OCI-LY7 (cell line): ENCODE results near the gene CNOT3. TPM values are rescaled to one million over a fixed set of nuclear protein-coding genes. Genes with fewer than 3 reads are reported as not detected.

Source experiments
- BruUV-seq: library from RNA; stranded (reverse); fragments of 400-500 nt; replicated peaks from 2 replicates; lab custom pipeline; 2021; lab: Mats Ljungman, UMichigan
- CTCF ChIA-PET: fragments of 300-600 bp; sonication (Branson Sonifier 250); formaldehyde crosslinking; loops from one replicate; lab custom pipeline; 2022; ENCODE audit warnings: antibody characterized with exemption; ENCODE audit not compliant: unreplicated experiment; lab: Charles Lee
- POLR2A ChIA-PET: fragments of 300-600 bp; sonication (Branson Sonifier 250); formaldehyde crosslinking; loops from one replicate; lab custom pipeline; 2022; ENCODE audit warnings: antibody characterized with exemption; lab: Charles Lee
- DNase-seq: peaks from one replicate; pipeline ENCODE4 v3.0.0-alpha.2; 2015; ENCODE audit warnings: low spot score
- H2AFZ ChIP-seq: fragments of 200-600 bp; sonication (generic), shearing (Covaris generic); 2 replicates; pipeline ENCODE4 v1.6.1; 2014; ENCODE audit warnings: mild to moderate bottlenecking, antibody characterized with exemption, low read length, moderate library complexity
- H3K27ac ChIP-seq: fragments of 200-600 bp; sonication (generic); 2 replicates; pipeline ENCODE4 v1.5.1; 2014; ENCODE audit warnings: mixed run types, low read depth, mild to moderate bottlenecking, moderate library complexity, low read length, inconsistent platforms; ENCODE audit not compliant: poor library complexity, severe bottlenecking
- H3K36me3 ChIP-seq: fragments of 200-600 bp; sonication (generic); 2 replicates; pipeline ENCODE4 v1.6.1; 2014; ENCODE audit warnings: mild to moderate bottlenecking, antibody characterized with exemption, low read length, moderate library complexity, mixed read lengths; ENCODE audit not compliant: insufficient read depth
- H3K4me1 ChIP-seq: fragments of 200-600 bp; sonication (generic); 2 replicates; pipeline ENCODE4 v1.5.1; 2014; ENCODE audit warnings: mild to moderate bottlenecking, low read length; ENCODE audit not compliant: insufficient read depth, poor library complexity, severe bottlenecking
- H3K4me2 ChIP-seq: fragments of 200-600 bp; sonication (generic); 2 replicates; pipeline ENCODE4 v1.6.1; 2014; ENCODE audit warnings: mild to moderate bottlenecking, low read length
- H3K4me3 ChIP-seq: fragments of 200-600 bp; sonication (generic); 2 replicates; pipeline ENCODE4 v1.5.1; 2014; ENCODE audit warnings: mild to moderate bottlenecking, low read depth, low read length; ENCODE audit not compliant: poor library complexity, severe bottlenecking
- H3K79me2 ChIP-seq: fragments of 200-600 bp; sonication (generic); 2 replicates; pipeline ENCODE4 v1.6.1; 2016; ENCODE audit warnings: low read depth, mild to moderate bottlenecking, low read length, moderate library complexity, mixed read lengths; ENCODE audit not compliant: insufficient read depth
- H3K9me2 ChIP-seq: fragments of 200-600 bp; sonication (generic); 2 replicates; pipeline ENCODE4 v1.6.1; 2016; ENCODE audit warnings: mild to moderate bottlenecking, low read length, mixed read lengths; ENCODE audit not compliant: insufficient read depth
- H3K9me3 ChIP-seq: fragments of 200-600 bp; sonication (generic); 2 replicates; pipeline ENCODE4 v1.6.1; 2014; ENCODE audit warnings: mild to moderate bottlenecking, mixed run types, low read length, mixed read lengths
- H4K20me1 ChIP-seq: fragments of 200-600 bp; sonication (generic); 2 replicates; pipeline ENCODE4 v1.6.1; 2014; ENCODE audit warnings: mild to moderate bottlenecking, antibody characterized with exemption, low read length, moderate library complexity, mixed read lengths; ENCODE audit not compliant: insufficient read depth
- CTCF ChIP-seq: fragments of 200-600 bp; sonication (generic); conservative IDR thresholded peaks from 2 replicates; pipeline ENCODE4 v1.5.1; 2014; ENCODE audit warnings: mild to moderate bottlenecking, antibody characterized with exemption, low read length, moderate library complexity, mixed read lengths
- EZH2phosphoT487 ChIP-seq: fragments of 200-600 bp; sonication (generic); IDR thresholded peaks from 2 replicates; pipeline ENCODE4 v1.6.1; 2018; ENCODE audit warnings: low read depth, borderline replicate concordance, mild to moderate bottlenecking, mixed run types, antibody characterized with exemption, low read length, moderate library complexity, mixed read lengths
- intact Hi-C: fragments of 100-400 bp; cut with micrococcal nuclease; formaldehyde crosslinking; loops from one replicate; pipeline ENCODE4 v1.10.0; 2022; ENCODE audit not compliant: unreplicated experiment
- total RNA-seq, 2 experiments: library from RNA; depleted of rRNA in 1 of 2; stranded (reverse); fragments of >200 nt in 1 of 2; shearing (Covaris generic) in 1 of 2; gene quantifications; 2 replicates each; pipeline ENCODE4 v1.2.3, GENCODE V29; 2014 to 2022

Gene CNOT3
- total RNA-seq, 2 experiments from 2014 or later: 18.4 to 54.8 TPM

DNA sequence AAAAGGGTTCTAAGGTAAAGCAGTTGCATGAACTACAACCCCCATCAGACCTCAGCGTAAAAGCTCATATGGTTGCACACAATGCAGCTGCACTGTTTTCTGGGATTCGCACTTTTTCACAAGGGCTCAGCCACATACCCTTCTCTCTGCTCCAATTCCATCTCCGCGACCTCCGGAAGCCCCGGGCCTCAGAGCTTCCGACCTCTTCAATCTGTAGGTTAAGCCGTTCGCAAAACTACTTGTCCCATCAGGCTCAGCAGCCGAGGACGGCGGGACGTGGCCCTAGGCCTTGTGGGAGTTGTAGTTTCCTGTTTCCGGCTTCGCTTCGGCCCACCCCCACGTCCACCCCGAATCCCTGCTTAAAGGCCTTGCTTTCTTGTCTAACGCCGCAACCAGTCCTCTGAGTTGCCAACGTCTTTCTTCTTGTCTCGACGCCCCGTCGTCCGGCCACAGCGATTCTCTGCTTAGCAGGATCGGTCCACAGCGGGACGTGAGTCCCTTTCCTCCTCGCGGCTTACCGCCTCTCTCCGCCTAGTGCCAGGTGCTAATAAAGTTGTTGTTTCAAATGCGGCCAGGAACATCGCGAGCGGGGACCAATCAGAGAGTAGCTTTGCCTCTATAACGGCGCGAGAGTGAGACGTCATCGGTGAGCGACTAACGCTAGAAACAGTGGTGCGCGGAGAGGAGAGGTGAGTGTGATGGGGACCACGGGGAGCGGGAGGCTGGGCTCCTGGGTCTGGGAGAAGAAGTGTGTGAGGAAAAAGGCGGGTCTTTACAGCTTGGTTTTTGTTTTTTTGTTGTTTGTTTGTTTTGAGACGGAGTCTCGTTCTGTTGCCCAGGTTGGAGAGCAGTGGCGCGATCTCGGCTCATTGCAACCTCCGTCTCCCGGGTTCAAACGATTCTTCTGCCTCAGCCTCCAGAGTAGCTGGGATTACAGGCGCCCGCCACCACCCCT lies 22.2 kb upstream of the CNOT3 start, which contains the start of the genes PRPF31 and TFPT:
PRPF31 (plus strand) TSS at position 646 of the 955 bp plus-strand sequence. CDS start 2,525 bp downstream, outside the sequence.
TFPT (minus strand) TSS at position 549 of the 955 bp plus-strand sequence; CDS start at position 161, 388 bp downstream.
- intact Hi-C loops: loop anchor here (1.0 kb wide), 1 partner anchor 22 kb away; the partner anchor contains the start of gene CNOT3
- no peaks in the 10 kb centered on the region for H3K9me2 ChIP-seq
- POLR2A ChIA-PET: interaction anchor here (1.5 kb wide), 1 partner anchor 22 kb away, joined by 7 read pairs; the partner anchor contains the start of gene CNOT3
- peaks cover 29% of the 10 kb centered on the region for H3K79me2 ChIP-seq
- peaks cover 58% of the 10 kb centered on the region for H3K36me3 ChIP-seq
- H2AFZ ChIP-seq: peak within 1 kb of the TSS; percentile 10; the same call in 1 of the 2 replicates
- H3K4me3 ChIP-seq: peak within 1 kb of the TSS; percentile 92
- no peak for TF ChIP-seq EZH2phosphoT487
- no peak for TF ChIP-seq CTCF
- peak within 1 kb of the TSS; percentile 66 for H3K27ac ChIP-seq
- BruUV-seq: TSS peak; percentile 91
- CTCF ChIA-PET: interaction anchor here (1.3 kb wide), 1 partner anchor 22 kb away, joined by 6 read pairs; the partner anchor contains the start of gene CNOT3
- 0 out of 2 replicates have a peak, but pooled peaks cover 5% of the 10 kb centered on the region for H4K20me1 ChIP-seq
- H3K9me3 ChIP-seq: no peaks in the 10 kb centered on the region
- peaks cover 16% of the 10 kb centered on the region for H3K4me1 ChIP-seq
- H3K4me2 ChIP-seq: peak within 1 kb of the TSS; percentile 94
- DNase-seq: peak; percentile 99

DNA sequence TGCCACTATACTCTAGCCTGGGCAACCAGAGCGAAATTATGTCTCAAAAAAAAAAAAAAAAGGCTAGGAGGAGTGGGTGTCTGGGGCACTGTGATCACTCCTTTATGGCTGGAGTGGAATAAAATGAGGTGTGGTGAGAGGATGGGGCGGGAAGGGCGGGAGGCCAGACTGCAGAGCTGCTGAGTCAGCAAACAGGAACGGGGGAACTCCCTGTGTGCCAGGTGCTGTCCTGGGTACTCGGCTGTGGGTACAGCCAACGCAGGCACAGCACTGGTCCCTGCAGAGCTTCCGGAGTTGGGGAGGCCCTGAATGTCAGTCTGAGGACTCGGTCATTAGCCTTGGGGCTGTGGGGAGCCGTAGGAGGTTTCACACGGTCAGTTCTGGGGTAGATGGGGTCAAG lies 16.3 kb upstream of the CNOT3 start:
- POLR2A ChIA-PET: interaction anchor here (0.7 kb wide), 1 partner anchor 38 kb away, joined by 3 read pairs; no protein-coding TSS in a partner anchor
- peaks cover 78% of the 10 kb centered on the region for H3K36me3 ChIP-seq
- intact Hi-C loops: no loop called here

More for the DNA sequence above, 16.3 kb upstream of the CNOT3 start:
- Histone ChIP-seq H3K79me2 (peaks cover 15% of the 10 kb centered on the region), H2AFZ (no peak overlapping the region), H3K9me2 (no peaks in the 10 kb centered on the region), H3K27ac (no peak overlapping the region), H3K9me3 (no peaks in the 10 kb centered on the region), H3K4me2 (no peak overlapping the region), H3K4me1 (peaks cover 9% of the 10 kb centered on the region), H4K20me1 (no peaks in the 10 kb centered on the region), H3K4me3 (no peak overlapping the region)
- DNase-seq: no peak
- CTCF ChIA-PET: no interaction called here
- TF ChIP-seq EZH2phosphoT487 (no peak), CTCF (no peak)
- BruUV-seq: no TSS peak
